ENCODE measurements around the gene ZNF214. TPM values are rescaled to one million over a fixed set of nuclear protein-coding genes. Genes with fewer than 3 reads are reported as not detected.

ZNF214 gene
- total RNA-seq: 3.7 TPM

DNA sequence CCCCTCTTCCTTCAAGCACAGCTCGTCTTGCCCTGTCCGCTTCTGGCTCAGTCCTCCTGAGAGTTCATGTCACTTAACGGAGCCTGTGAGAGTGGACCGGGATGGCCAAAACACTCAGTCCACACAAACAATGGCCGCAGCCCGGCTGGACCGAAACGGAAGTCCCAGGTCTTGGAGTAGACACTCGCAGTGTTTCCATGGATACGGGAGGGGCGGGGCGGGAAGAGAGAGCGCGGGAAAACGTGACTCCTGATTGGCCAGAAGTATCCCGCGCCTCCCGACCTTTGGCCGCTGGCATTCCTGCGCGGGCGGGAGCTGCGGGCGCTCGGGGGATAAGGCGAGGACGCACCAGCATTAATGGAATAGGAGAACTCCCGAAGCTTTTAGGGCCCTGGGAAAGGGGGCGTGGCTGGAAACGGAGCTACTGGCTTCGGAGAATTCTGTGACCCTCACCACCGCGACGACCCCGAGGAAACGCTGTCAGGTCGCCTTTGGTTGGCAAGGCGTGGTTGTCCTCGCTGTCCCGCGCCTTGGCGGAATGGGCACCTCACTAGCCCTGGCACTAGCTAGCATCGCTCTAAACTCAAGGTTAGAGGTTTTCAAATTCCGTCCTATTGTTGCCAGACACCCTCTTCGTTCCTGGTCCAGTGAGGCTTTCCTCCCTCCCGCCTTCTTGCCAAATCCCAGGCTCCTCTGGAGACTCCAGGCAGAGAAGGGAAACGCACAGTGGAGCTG lies at the start of gene ZNF214, which contains the start of gene NLRP14:
TSS of gene ZNF214 (minus strand) at position 164 of the 735 bp plus-strand sequence. CDS start 17,511 bp downstream, outside the sequence.
TSS of gene NLRP14 (plus strand) at position 297 of the 735 bp plus-strand sequence. CDS start 18,108 bp downstream, outside the sequence.
- DNase-seq: peak; percentile 97

DNA sequence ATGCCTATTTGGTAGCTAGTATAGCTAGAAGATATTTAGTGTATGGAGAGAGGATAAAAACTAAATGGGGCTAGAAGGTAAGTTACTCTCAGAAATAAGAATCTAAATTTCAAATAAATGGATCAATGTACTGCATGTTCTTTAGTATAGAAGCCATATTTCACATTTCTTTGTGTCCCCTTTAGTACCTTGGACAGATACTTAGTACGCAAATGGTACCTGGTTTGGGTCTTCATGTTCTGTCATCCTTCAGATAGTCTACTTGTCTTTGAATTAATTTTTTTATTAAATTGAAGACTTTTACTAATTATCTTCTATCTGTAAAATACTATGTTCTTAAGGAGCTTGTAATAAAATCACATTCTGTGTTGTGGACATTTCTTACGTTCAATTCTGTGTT lies 42.4 kb upstream of the ZNF214 start:
- no peak for DNase-seq

DNA sequence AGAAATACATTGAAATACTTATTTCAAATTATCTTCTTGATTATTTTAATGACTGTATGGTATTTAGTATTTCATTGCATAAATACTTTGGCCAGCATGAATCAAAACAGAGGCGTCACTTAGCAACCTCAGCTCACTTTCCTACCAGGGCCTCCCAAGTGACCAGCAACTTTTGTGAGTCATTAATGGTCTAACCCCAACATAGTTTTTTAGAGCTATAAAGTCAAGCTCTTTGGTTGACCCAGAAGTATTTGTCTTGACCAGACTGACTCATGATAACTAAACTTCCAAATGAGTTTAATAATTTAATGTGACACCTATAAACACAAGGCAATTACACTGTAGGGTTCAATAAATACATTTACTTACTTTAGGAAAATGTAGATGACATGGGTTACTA lies 40.7 kb upstream of the ZNF214 start:
- DNase-seq: no peak

DNA sequence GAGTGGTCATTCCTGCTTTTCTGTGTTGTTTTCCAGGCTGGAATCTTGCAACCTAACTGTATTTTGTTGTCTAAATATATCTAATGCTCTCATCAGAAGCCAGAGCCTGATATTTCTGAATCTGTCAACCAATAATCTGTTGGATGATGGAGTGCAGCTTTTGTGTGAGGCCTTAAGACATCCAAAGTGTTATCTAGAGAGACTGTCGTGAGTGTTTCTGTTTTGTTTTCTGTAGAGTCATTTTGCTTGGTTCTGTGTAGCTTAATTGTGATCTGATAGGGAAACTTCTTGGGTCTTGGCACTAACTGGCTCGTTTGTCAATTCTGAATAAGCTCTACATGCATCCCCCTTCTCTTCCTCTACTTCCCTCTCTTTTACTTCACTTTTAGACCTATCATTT lies 37.5 kb upstream of the ZNF214 start:
- no peak for DNase-seq

DNA sequence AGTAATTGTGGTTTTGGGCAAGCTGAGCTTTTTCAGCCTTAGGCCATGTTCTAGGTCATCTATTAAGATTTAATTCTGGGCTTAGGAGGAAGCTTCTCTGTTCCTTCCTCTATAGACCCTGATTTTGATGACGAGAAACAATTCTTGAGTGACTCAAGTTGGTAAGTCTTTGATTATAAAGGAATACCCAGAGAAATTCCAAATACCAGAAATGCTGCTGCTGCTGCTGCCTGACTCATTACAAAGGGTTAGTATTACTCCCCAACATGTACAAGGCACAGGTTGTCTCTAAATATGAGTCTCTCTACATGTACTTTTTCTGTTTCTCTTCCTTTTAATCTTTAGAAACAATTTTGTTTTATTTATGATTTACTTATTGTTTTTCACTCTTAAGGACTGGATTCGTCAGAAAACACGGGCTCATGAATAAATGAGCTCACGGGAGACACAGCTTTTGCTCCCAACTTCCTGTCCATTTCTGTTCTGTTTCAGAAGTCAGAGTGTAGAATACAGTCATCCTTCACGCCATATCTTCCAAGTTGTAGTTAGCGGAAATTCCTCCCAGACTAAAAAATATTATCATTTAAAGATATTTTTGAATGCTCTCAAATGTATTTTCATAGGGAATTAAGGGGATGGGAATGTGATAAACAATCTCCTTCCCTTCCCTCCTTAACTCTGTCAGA lies 36.8 kb upstream of the ZNF214 start:
- no peak for DNase-seq

DNA sequence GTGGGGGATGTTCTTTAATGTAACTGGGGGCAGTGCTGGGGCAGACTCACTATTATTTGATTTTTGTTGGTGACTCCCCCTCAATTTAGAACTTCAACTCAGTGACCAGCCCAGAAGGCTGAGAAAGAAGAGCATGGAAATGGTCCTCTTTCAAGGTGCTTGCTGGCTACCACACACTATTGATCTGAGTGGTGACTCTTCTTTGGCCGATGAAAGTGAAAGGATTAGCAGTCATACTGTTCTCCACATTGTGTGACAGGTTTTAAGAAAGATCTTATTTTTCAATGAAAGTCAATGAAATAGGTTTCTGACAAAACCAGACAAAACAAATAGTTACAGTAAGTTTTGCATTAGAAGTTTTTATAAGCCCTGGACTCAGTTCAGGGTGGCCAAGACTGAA lies 30.0 kb upstream of the ZNF214 start:
- no peak for DNase-seq

DNA sequence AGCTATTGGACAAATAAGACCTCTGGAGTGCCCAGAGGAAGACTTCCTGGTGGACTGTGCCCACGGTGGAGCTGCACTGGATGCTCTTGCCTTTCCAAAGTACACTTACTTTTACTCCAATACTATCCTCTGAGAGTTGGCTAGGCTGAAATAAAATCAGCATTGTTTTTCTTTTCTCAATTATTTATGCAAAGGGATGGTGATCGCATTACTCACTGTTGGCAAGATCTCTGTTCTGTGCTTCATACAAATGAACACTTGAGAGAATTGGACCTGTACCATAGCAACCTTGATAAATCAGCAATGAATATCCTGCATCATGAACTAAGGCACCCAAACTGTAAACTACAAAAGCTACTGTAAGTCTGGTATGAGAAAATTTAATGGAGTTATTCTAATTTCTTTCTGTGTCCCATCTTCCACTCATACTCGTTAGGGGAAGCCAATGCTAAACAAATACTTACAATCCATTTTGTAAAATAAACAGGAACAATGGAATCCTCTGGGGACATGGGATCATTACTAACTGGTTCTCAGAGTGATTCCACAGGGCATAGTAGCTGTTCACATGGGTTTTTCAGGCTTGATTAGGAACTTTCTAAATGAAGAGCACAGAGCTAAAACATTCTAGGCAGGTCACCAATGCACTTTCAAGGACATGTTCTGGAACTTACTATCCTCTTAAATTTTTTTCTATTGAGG lies 26.5 kb upstream of the ZNF214 start:
- peak; percentile 2 for DNase-seq

DNA sequence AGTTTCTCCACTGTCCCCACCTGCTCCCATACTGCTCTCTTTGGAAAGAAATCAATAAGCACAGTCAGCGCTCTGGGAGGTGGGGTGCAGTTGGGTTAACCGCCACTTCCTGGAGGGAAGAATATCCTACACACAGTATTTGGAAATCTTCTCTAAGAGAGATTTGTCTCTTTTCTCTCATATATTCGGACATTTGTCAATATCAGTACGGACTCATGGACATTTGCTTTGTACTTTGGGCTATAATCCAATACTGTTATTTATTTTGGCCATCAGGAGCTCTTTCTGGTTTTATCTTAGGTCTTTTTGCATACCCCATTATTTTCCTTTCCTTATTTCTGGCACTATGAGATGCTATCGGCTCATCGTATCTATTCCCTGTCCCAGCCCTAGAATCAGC lies 13.9 kb upstream of the ZNF214 start:
- DNase-seq: no peak

DNA sequence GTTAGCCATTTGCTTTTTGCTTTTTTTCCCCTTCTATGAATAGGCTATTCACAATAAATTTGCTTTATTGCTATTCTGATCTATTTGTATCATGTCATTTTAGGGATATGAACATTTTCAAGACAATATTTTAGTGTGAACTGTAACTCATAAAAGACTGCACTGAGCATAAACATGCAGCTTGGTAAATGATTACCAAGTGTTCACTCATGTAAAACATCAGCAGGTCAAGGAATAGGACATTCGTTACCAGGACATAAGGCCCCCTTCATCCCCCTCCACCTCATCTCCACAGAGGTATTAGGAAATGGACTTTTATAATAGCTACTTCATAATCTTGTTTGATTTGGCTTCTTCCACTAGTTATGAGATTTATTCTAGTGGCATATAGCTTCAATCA lies 12.5 kb upstream of the ZNF214 start:
- no peak for DNase-seq

DNA sequence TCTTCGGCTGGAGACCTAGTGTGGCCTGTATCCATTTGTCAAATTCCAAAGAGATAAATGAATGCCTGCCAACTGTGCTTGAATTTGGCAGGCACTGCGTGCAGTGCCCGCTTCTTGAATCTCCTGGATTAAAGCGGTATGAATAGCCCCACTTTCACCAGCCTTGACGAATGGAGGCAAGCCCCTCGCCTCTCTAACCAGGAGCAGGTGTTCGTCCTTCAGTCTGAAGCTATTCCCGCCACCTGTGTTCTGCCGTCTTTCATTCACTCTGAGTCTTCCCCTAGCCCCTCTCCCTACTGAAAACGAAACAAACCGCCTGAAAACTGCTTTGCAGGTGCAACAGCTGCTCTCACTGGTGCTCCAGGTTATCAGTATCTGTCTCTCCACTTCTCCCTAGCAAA lies 11.3 kb upstream of the ZNF214 start:
- peak; percentile 62 for DNase-seq

DNA sequence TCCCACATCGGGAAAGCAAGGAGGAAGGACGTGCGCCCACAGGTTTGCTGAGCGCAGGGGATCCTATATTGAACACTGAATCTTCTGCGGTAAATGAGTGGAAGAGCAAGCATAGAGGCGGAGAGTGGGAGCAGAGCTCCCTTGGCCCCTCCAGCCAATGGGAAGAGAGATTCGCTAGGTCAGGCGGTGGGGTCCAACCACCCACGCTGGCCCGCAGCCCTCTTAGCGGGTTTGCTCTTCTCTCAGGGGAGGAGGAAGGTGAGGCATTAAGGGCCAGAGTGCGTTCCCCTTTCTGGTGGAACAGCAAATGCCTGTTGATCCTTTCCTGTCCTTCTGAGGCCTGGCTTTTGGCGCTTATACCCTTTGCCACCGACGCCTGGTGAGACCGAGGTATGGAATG lies 10.7 kb upstream of the ZNF214 start:
- DNase-seq: no peak

DNA sequence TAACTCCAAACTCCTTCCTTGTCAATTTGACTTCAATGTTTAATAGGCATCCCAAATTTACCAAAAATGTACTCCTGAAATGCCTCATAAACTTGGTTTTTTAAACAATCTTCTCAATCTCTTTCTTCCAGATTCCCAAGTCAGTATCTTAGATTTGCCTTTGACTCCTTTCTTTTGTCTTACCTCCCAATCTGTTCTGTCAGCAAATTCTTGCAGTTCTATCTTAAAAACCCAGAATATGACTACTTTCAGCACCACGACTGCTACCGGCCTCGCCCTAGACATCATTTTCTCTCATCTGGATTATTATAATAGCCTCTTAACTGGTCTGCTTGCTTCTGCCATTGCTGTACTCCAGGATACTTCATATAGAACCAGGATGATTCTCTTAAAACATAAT lies 8.0 kb upstream of the ZNF214 start:
- DNase-seq: no peak

DNA sequence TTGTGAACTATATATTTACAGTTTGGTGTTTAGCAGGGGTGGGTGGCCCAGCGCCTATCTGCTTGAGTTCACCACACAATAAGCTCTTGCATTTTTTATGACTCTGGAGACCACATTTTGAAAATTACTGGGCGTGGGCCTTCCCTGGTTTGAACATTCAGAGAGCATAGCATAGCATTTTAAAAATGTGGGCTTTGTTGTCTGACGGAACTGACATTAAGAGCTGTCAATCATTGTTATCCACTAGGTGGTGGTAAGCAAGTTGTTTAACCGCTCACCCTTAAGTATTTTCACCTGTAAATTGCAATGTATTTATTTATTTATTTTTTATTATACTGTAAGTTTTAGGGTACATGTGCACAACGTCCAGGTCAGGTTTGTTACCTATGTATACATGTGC lies 1.2 kb upstream of the ZNF214 start:
- DNase-seq: no peak

DNA sequence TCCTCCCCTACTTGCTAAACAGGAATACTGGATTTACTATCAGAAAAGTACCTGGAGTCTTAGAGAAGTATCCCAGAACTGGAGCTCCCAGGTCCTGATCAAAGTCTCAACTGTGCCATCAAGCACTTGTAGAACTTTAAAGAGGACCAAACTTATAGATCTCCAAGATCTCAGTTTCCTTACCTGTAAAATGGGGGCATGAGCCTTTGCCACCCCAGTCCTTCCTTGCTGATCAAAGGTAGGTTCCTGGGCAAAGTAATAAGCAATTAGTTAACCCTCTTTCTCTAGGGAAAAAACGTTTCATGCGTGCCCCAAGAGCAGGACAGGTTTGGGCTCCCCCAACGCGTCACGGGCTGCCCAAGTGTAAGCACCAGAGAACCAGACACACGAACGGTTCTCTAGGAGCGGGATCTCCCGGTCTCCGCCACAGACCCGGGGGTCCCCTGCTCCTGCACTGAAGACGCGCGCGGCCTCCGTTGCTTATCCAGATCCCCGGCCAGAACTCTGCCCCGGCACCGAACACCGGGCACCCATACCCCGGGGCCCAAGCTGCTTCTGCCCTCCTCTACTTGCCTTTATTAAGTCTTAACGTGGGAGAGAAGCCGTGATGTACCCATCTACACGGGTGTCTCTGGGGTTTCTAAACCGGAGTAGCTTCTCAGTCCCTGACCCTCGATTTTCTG lies 505 bp downstream of the ZNF214 start:
- DNase-seq: no peak

DNA sequence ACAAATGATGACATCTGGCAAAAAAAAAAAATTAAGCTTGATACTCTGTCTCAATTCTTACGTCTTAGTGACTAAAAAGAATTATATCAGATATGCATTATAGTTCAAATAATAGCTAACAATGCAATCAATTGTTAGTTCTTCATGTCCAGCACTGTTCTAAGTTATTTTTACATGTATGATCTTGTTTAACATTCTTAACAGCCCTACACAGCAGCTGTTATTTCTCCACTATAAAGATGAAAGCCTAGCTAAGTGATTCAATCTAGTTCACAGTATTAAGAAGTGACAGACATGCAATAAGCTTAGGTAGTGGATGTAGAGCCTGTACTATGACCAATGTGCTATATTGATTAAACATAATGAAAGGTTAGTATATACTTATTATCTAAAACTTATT lies 4.1 kb downstream of the ZNF214 start:
- DNase-seq: no peak

DNA sequence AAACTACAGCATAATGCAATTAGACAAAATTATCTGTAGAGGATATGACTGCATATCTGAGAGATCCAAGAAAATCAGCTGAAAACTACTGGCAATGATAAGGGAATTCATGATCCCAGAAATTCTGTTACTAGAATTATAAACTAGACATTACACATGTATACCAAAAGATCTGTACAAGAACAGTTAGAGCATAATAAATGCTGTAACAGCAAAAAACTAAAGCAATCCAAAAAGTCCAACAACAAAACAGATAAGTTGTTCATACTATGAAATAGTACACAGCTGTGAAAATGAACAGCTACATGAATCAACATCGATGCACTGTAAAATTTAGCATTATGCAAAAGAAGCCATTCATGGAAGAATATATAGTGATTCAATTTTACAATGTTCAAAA lies 6.0 kb downstream of the ZNF214 start:
- DNase-seq: no peak

DNA sequence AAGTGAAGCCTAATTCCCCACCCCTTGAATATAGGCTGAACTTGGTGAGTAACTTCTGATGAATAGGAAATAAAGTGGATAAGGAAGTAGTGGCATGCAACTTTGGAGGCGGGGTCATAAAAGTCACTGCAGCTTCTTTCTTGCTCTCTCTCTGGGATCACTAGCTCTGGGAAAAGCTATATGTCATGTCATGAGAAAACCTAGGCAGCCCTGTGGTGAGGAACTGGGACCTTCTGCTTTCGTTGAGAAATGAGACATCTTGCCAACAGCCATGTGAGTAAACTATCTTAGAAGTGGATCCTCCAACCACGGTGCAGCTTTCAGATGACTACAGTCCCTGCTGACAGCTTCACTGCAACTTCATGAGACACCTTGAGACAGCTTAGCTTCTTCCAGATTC lies 15.7 kb downstream of the ZNF214 start:
- DNase-seq: no peak

DNA sequence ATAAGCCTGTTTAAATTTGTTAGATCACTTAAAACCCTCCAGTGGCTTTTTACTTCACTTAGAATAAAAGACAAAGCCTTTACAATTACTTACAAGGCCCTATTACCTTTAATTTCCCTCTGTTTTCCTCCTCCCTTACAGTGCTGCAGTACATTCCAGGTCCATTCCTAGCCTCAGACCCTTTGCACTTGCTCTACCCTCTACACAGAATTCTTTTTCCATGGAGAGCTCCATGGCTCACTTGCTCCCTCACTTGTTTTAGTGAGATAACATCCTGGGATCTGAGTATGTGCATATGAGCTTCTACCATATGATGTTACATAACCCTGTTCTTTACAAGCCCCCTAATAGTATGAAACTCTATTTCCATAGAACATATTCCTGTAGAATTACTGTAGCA lies 24.4 kb downstream of the ZNF214 start:
- no peak for DNase-seq

DNA sequence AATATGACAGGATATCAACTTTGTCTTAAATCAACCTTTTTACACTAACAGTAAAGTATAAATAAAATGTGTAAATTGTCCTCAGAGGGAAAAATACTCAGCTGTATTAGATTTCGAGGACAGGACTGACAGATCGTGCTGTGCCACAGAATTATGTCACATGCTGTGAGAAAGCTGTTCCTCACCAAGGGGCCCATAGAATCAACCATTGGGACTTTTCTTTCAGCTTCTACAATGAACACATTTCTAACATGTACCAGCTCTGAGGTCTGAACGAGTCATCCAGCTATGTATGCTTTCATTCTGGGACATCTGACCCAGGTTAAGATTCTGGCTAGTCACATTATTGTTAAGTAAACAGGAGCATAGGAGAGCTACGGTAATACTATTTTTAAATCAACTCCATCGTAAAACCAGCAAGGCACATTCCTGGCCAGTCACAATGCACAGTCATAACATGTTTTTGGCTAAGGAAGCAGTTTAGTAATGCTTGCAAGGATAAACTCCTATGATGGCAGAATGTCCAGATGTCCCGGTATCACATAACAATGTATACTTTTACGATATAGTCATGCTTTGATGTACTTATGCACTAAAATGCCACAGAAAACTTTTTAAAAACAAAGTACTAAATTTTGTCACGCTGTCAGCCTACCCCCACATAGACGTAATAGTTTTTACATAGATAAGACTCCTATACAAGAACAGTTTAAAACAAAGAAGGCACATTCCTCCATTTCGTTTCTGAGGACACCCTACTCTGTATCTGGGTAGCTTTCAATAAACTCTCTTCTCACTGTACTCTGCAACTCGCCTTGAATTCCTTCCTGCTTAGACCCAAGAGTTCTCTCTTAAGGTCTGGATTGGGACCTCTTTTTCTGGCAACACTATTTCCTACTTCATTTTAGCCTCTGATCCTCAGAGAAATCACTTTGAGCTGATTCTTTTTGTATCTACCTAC lies 27.4 kb downstream of the ZNF214 start:
- peak; percentile 50 for DNase-seq

DNA sequence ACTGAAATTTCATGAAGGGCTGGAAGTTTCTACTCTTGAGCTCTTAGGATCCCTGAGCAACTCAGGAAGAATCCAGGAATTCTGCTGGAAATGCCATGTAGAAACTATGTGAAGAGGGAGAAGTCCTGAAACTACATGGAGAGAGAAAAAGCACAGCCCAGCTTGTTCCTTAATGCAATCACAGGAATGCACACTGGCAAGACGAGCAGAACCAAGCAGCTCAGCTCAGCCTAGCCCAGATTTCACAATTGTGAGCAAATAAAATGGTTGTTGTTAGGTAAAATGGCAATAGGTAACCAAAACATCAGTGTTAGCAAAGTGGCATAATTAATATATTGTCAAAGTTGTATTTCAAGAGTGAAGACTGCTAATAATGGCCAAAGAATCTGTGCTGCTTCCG lies 28.1 kb downstream of the ZNF214 start:
- no peak for DNase-seq

DNA sequence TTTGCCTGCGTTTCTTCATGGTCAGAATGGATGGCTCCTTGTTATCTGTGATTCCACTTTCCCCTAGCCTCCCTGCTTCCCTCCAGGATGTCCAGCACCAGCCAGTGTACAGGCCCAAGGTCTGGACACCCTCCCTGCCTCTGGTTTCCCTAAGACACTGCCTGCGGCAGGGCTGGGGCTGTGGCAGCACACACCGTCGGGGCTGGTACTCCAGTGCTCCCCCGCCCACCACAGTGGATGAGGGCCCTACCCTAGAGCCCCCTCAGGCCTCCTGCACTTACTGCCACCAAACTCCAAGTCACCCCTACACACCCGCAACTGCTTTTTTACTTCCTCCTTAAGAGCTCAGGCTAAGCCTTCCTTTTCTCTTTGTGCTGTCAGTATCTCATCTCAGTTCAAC lies 28.9 kb downstream of the ZNF214 start:
- no peak for DNase-seq

DNA sequence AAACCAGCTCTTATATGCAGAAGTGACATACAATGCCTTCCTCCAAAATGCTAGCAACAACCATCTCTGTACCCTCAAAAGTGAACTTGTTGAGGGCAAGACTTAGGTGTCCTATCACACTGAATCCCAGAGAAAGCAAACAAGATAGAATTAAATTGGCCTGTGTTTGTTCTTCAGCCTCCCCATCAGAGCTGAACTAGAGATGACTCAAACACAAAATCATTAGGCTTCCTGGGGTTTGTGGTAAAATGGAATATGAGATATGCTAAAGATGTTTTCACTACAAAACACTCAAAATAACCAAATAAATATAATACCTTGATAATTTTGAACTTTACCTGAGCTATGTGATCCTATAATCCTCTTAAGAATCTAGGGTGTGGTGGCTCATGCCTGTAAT lies 31.6 kb downstream of the ZNF214 start:
- no peak for DNase-seq

All from tongue (tissue), 2 donors.